Measurements from ENCODE around the gene PHLDB1.

The PHLDB1 gene

GRCh38 chr11:118633319-118633690 is 25.9 kb downstream of the PHLDB1 start:
- Mint-ChIP-seq H3K4me1 (ENCODE audit: low read depth) (no peaks in the 10 kb centered on the region), H3K9me3 (no peaks in the 10 kb centered on the region), H3K36me3 (ENCODE audit: low read depth) (peaks cover 2% of the 10 kb centered on the region), H3K27me3 (peaks cover 23% of the 10 kb centered on the region), H3K27ac (no peak overlapping the region), H3K4me3 (no peak overlapping the region)
- intact Hi-C loops (cut with micrococcal nuclease), result no loop called here

- no peaks in the 10 kb centered on the region for H3K4me1 Mint-ChIP-seq (ENCODE audit: low read depth)
- no peaks in the 10 kb centered on the region for H3K36me3 Mint-ChIP-seq (ENCODE audit: low read depth)
- intact Hi-C loops (cut with micrococcal nuclease), result no loop called here
- H3K27ac Mint-ChIP-seq, result no peak overlapping the region
- H3K9me3 Mint-ChIP-seq, result no peaks in the 10 kb centered on the region
- peaks cover 23% of the 10 kb centered on the region for H3K27me3 Mint-ChIP-seq
- H3K4me3 Mint-ChIP-seq, result no peak overlapping the region
These were observed 26.6 kb downstream of the PHLDB1 start for GRCh38 chr11:118633979-118634378.

DNA sequence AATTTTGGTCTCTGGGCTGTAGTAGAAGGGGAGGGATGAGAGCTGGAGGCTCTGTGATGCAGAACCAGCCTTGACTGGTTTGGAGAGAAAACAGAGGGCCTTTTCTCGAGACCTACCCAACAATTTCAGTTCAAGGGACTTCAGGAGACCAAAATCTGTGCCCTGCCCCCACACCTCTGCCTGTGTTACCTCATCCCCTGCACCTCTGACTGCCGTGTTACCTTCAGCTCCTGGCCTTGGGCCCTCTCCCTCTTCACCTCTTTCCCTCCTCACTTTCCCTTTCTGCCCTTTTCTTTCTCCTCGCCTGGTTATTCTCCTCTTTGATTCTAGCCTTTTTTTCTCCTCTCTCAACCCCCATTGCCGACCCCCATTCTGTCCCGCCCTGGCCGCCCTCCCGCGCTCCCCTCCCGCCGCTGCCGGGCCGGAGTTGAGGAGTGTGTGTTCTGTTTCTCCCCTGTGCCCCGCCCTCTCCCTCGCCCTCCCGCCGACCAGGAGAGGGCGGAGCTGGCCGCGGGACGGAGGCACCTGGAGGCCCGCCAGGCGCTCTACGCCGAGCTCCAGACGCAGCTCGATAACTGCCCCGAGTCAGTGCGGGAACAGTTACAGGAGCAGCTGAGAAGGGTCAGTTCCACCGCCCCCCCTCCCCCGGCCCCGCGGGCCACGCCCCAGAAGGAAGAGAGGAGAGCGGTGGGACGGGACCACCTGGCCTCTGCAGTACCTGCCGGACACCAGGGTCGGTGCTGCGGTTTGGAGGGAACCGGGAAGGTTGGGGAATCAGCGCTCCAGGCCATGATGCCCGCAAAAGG is 27.2 kb downstream of the PHLDB1 start:
- H3K9me3 Mint-ChIP-seq, result no peaks in the 10 kb centered on the region
- H3K4me3 Mint-ChIP-seq, result no peak overlapping the region
- intact Hi-C loops (cut with micrococcal nuclease), result no loop called here
- H3K36me3 Mint-ChIP-seq (ENCODE audit: low read depth), result no peaks in the 10 kb centered on the region
- H3K27me3 Mint-ChIP-seq, result peaks cover 23% of the 10 kb centered on the region
- H3K4me1 Mint-ChIP-seq (ENCODE audit: low read depth), result no peaks in the 10 kb centered on the region
- peak overlapping the region; percentile 10 for H3K27ac Mint-ChIP-seq

DNA sequence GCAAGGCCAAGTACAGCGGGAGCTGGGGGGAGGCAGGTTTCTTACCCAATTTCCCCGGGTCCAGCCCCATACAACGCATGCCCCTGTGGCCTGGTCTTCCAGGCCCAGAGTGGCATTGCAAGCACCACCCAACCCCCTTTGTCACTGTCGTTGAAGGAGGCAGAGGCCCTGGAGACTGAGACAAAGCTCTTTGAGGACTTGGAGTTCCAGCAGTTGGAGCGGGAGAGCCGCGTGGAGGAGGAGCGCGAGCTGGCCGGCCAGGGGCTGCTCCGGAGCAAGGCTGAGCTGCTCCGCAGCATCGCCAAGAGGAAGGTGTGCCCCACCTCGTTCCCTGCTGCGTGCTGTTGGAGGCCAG is 27.8 kb downstream of the PHLDB1 start:
- H3K4me3 Mint-ChIP-seq, result no peak overlapping the region
- no peak overlapping the region for H3K27ac Mint-ChIP-seq
- H3K9me3 Mint-ChIP-seq, result no peaks in the 10 kb centered on the region
- intact Hi-C loops (cut with micrococcal nuclease), result no loop called here
- H3K4me1 Mint-ChIP-seq (ENCODE audit: low read depth), result no peaks in the 10 kb centered on the region
- H3K27me3 Mint-ChIP-seq, result peaks cover 23% of the 10 kb centered on the region
- H3K36me3 Mint-ChIP-seq (ENCODE audit: low read depth), result no peaks in the 10 kb centered on the region

- no peak overlapping the region for H3K27ac Mint-ChIP-seq
- H3K27me3 Mint-ChIP-seq, result peaks cover 23% of the 10 kb centered on the region
- no peaks in the 10 kb centered on the region for H3K36me3 Mint-ChIP-seq (ENCODE audit: low read depth)
- no peaks in the 10 kb centered on the region for H3K4me1 Mint-ChIP-seq (ENCODE audit: low read depth)
- intact Hi-C loops (cut with micrococcal nuclease), result no loop called here
- H3K4me3 Mint-ChIP-seq, result no peak overlapping the region
- H3K9me3 Mint-ChIP-seq, result no peaks in the 10 kb centered on the region
These were observed 28.2 kb downstream of the PHLDB1 start for GRCh38 chr11:118635642-118636041.

GRCh38 chr11:118636569-118637290 is 29.3 kb downstream of the PHLDB1 start:
- Mint-ChIP-seq H3K9me3 (no peaks in the 10 kb centered on the region), H3K27me3 (peaks cover 23% of the 10 kb centered on the region), H3K4me3 (no peak overlapping the region), H3K4me1 (ENCODE audit: low read depth) (no peaks in the 10 kb centered on the region), H3K36me3 (ENCODE audit: low read depth) (no peaks in the 10 kb centered on the region), H3K27ac (no peak overlapping the region)
- intact Hi-C loops (cut with micrococcal nuclease), result no loop called here

- no peaks in the 10 kb centered on the region for H3K4me1 Mint-ChIP-seq (ENCODE audit: low read depth)
- no peak overlapping the region for H3K4me3 Mint-ChIP-seq
- peaks cover 17% of the 10 kb centered on the region for H3K27me3 Mint-ChIP-seq
- H3K27ac Mint-ChIP-seq, result no peak overlapping the region
- H3K36me3 Mint-ChIP-seq (ENCODE audit: low read depth), result no peaks in the 10 kb centered on the region
- intact Hi-C loops (cut with micrococcal nuclease), result no loop called here
- H3K9me3 Mint-ChIP-seq, result no peaks in the 10 kb centered on the region
These were observed 31.3 kb downstream of the PHLDB1 start for GRCh38 chr11:118638726-118639125.

GRCh38 chr11:118639899-118640298 is 32.5 kb downstream of the PHLDB1 start:
- no peaks in the 10 kb centered on the region for H3K36me3 Mint-ChIP-seq (ENCODE audit: low read depth)
- H3K4me3 Mint-ChIP-seq, result no peak overlapping the region
- H3K27ac Mint-ChIP-seq, result no peak overlapping the region
- intact Hi-C loops (cut with micrococcal nuclease), result no loop called here
- peaks cover 9% of the 10 kb centered on the region for H3K27me3 Mint-ChIP-seq
- no peaks in the 10 kb centered on the region for H3K4me1 Mint-ChIP-seq (ENCODE audit: low read depth)
- no peaks in the 10 kb centered on the region for H3K9me3 Mint-ChIP-seq

DNA sequence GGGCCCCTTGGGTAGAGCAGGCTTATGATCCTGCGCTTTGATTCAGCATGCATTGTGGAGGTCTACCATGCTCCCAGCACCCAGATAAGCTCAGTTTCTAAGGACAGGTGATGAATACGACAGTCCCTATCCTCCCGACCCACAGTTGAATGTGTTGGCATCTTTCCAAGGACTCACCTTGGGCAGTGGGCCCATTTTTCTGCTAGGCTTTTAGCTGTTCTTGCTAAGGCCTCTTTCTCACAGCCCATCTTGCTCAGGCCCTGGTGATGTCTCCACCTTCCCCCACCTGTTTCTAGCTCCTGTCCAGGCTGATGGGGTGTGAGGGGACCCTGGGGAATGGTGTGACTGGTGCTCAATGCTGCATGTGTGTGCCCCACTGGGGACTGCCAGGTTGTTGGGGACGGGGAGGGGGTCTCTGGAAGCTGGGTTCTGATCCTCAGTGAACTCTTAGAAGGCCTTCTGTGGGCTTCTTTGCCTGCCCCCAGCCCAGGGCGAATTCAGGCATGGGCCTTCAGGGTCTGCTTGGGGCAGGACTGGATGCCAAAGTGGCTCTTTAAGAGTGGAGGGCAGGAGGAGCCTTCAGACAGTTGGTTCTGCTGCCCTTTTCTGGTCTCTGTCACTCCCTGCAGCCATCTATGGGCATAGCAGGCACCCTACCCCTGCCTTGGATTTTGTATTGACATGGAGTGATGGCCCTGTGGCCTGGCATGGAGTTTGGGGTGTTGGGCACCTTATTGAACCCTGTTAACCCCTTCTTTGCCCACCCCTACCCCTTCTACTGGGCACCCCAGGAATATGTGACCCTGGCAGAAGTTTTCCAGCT is 33.1 kb downstream of the PHLDB1 start:
- no peak overlapping the region for H3K27ac Mint-ChIP-seq
- H3K9me3 Mint-ChIP-seq, result no peaks in the 10 kb centered on the region
- H3K36me3 Mint-ChIP-seq (ENCODE audit: low read depth), result peaks cover 2% of the 10 kb centered on the region
- intact Hi-C loops (cut with micrococcal nuclease), result no loop called here
- H3K4me3 Mint-ChIP-seq, result no peak overlapping the region
- no peaks in the 10 kb centered on the region for H3K4me1 Mint-ChIP-seq (ENCODE audit: low read depth)
- peaks cover 6% of the 10 kb centered on the region for H3K27me3 Mint-ChIP-seq

DNA sequence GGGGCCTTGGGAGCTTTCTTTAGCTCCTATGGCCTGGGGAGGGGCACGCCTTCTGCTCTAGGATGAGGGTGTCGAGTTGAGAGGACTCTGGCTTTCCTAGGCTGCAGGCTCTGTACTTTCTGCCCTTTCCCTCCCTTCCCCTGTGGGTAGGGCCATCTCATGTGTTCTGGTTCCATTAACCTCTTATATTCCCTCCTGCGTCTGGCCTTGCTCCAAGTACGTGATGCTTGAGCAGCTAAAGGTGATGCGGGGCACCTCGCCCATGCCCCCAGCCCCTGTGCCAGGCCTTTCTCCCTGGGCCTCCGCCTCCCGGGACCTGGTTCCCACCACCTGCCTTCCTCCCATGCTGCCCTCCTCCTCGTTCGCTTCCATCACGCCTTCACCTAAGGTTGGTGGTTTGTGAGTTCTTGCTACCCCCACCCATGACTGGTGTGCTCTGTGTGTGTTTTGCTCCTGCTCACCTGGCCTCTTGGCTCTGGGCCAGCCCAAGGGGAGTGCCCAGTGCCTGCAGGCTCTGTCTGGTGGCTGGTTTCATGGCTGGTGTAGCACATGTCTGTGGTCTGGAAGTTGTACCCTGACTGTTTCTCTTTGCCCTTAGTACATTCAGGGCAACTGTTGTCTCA is 34.1 kb downstream of the PHLDB1 start:
- H3K27ac Mint-ChIP-seq, result no peak overlapping the region
- H3K4me3 Mint-ChIP-seq, result no peak overlapping the region
- H3K36me3 Mint-ChIP-seq (ENCODE audit: low read depth), result peaks cover 6% of the 10 kb centered on the region
- H3K9me3 Mint-ChIP-seq, result no peaks in the 10 kb centered on the region
- H3K27me3 Mint-ChIP-seq, result peaks cover 4% of the 10 kb centered on the region
- no peaks in the 10 kb centered on the region for H3K4me1 Mint-ChIP-seq (ENCODE audit: low read depth)
- intact Hi-C loops (cut with micrococcal nuclease), result no loop called here

DNA sequence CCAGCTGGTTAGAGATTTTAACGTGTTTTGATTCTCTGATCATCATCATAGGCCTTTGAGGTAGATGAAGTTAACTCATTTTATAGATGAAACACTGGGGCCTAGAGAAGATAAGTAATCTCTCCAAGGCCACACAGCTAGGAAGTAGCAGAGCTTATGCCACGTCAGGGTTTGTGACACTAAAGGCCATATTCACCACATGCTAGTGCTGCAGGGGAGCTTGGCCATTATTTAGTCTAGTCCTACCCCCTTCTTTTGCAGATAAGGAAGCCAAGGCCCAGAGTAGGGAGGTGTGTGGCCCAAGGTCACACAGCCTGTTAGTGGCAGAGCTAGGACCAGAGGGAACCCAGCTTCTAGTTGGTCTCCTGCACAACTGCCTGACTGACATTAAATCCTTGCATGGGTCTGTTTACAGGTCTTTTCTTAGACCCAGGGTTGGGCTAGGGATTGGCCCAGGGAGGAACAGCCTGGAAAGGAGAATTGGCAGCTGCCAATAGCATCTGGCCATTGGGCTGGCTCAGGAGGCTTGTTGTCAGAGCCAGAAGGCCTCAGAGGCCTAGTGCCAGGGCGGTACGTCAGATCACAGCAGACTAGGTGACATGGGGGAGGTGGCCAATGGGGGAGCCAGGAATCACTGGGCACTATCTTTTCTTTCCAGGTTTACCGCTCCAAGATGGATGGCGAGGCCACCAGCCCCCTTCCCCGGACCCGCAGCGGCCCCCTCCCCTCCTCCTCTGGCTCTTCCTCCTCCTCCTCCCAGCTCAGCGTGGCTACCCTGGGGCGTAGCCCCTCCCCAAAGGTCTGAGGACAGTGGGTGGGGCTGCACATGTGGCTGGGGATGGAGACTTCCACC is 36.0 kb downstream of the PHLDB1 start:
- no peak overlapping the region for H3K27ac Mint-ChIP-seq

GRCh38 chr11:118643995-118644345 is 36.6 kb downstream of the PHLDB1 start:
- H3K9me3 Mint-ChIP-seq, result no peaks in the 10 kb centered on the region
- intact Hi-C loops (cut with micrococcal nuclease), result no loop called here
- no peak overlapping the region for H3K27ac Mint-ChIP-seq

More for the DNA sequence above, 36.0 kb downstream of the PHLDB1 start:
- Mint-ChIP-seq H3K4me1 (ENCODE audit: low read depth) (no peaks in the 10 kb centered on the region), H3K27me3 (peaks cover 10% of the 10 kb centered on the region), H3K9me3 (no peaks in the 10 kb centered on the region), H3K4me3 (no peak overlapping the region), H3K36me3 (ENCODE audit: low read depth) (peaks cover 14% of the 10 kb centered on the region)
- intact Hi-C loops (cut with micrococcal nuclease), result no loop called here

GRCh38 chr11:118644496-118644895 is 37.1 kb downstream of the PHLDB1 start:
- Mint-ChIP-seq H3K4me3 (no peak overlapping the region), H3K36me3 (ENCODE audit: low read depth) (peaks cover 14% of the 10 kb centered on the region), H3K27ac (no peak overlapping the region), H3K4me1 (ENCODE audit: low read depth) (no peaks in the 10 kb centered on the region), H3K9me3 (no peaks in the 10 kb centered on the region), H3K27me3 (peaks cover 11% of the 10 kb centered on the region)
- intact Hi-C loops (cut with micrococcal nuclease), result no loop called here

More at GRCh38 chr11:118643995-118644345, 36.6 kb downstream of the PHLDB1 start:
- Mint-ChIP-seq H3K4me3 (no peak overlapping the region), H3K4me1 (ENCODE audit: low read depth) (no peaks in the 10 kb centered on the region), H3K36me3 (ENCODE audit: low read depth) (peaks cover 14% of the 10 kb centered on the region), H3K27me3 (peaks cover 11% of the 10 kb centered on the region)
